SK-N-SH (cell line): ENCODE measurements around the gene CHST11. TPM values are rescaled to one million over a fixed set of nuclear protein-coding genes. Genes with fewer than 3 reads are reported as not detected.

Experiments
- CTCF ChIA-PET: fragments of 300-600, 350-600 bp; formaldehyde crosslinking; extraction: SDS; loops from one replicate; lab custom pipeline; 2021; lab: Yijun Ruan, JAX
- POLR2A ChIA-PET: fragments of 350-600 bp; sonication (Branson Sonifier 250); formaldehyde crosslinking; extraction: SDS; loops from one replicate; lab custom pipeline; 2020; ENCODE audit warnings: antibody characterized with exemption, inconsistent platforms; lab: Yijun Ruan, JAX
- DNase-seq: peaks from one replicate; pipeline ENCODE4 v3.0.0; 2012
- H2AFZ ChIP-seq: fragments of 200-600 bp; sonication (generic); 2 replicates; pipeline ENCODE4 v1.8.1; 2016; ENCODE audit warnings: antibody characterized with exemption, mild to moderate bottlenecking, low read depth
- H3F3A ChIP-seq: fragments of 200-600 bp; sonication (generic); replicated peaks from 2 replicates; pipeline ENCODE3; 2016; ENCODE audit warnings: antibody characterized with exemption, mild to moderate bottlenecking; ENCODE audit not compliant: insufficient read depth
- H3K27ac ChIP-seq, 2 experiments: fragments of 200-500 bp in 1 of 2; fragments of 200-600 bp in 1 of 2; sonication (Bioruptor generic) in 1 of 2; sonication (generic), shearing (Covaris generic) in 1 of 2; 2 replicates each; pipeline versions ENCODE4 v1.5.1 to v1.6.1; 2014 to 2016; ENCODE audit warnings: low read depth in 2 of 2, inconsistent platforms in 1 of 2, low read length in 1 of 2, mild to moderate bottlenecking in 1 of 2, mixed read lengths in 1 of 2
- H3K27me3 ChIP-seq: fragments of 200-600 bp; sonication (generic), shearing (Covaris generic); 2 replicates; pipeline ENCODE4 v1.6.1; 2016; ENCODE audit warnings: mixed run types; ENCODE audit not compliant: insufficient read depth
- H3K36me3 ChIP-seq, 2 experiments: fragments of 200-500 bp in 1 of 2; fragments of 200-600 bp in 1 of 2; sonication (Bioruptor generic) in 1 of 2; sonication (generic) in 1 of 2; replicated peaks in 1 of 2; 2 replicates each; pipeline versions ENCODE3 to v1.5.1; 2014 to 2016; ENCODE audit warnings: low read length in 1 of 2, mild to moderate bottlenecking in 1 of 2; ENCODE audit not compliant: insufficient read depth in 2 of 2, control insufficient read depth in 1 of 2
- H3K4me1 ChIP-seq, 2 experiments: fragments of 200-500 bp in 1 of 2; fragments of 200-600 bp in 1 of 2; sonication (Bioruptor generic) in 1 of 2; sonication (generic), shearing (Covaris generic) in 1 of 2; 2 replicates each; pipeline versions ENCODE4 v1.5.1 to v1.6.1; 2014 to 2016; ENCODE audit warnings: low read depth in 1 of 2, low read length in 1 of 2, mixed run types in 1 of 2; ENCODE audit not compliant: insufficient read depth in 2 of 2, control insufficient read depth in 1 of 2
- H3K4me2 ChIP-seq: fragments of 200-600 bp; sonication (generic), shearing (Covaris generic); 2 replicates; pipeline ENCODE4 v1.6.1; 2017; ENCODE audit warnings: mixed run types
- H3K4me3 ChIP-seq, 2 experiments: fragments of 200-500 bp in 1 of 2; fragments of 200-600 bp in 1 of 2; sonication (Bioruptor generic) in 1 of 2; sonication (generic), shearing (Covaris generic) in 1 of 2; 2 replicates each; pipeline versions ENCODE4 v1.5.1 to v1.8.1; 2014 to 2016; ENCODE audit warnings: low read depth in 2 of 2, inconsistent platforms in 1 of 2, low read length in 1 of 2, mild to moderate bottlenecking in 1 of 2, mixed read lengths in 1 of 2, moderate library complexity in 1 of 2
- H3K79me2 ChIP-seq: fragments of 200-600 bp; sonication (generic); 2 replicates; pipeline ENCODE4 v1.8.1; 2017; ENCODE audit warnings: mild to moderate bottlenecking; ENCODE audit not compliant: insufficient read depth
- H3K9ac ChIP-seq: fragments of 200-600 bp; sonication (generic); 2 replicates; pipeline ENCODE4 v1.6.1; 2017; ENCODE audit warnings: mixed run types
- H3K9me2 ChIP-seq: fragments of 200-600 bp; sonication (generic); 2 replicates; pipeline ENCODE4 v1.6.1; 2017; ENCODE audit warnings: mixed run types
- H3K9me3 ChIP-seq: fragments of 200-600 bp; sonication (generic); 2 replicates; pipeline ENCODE4 v1.6.1; 2017; ENCODE audit warnings: mixed run types, mild to moderate bottlenecking, moderate library complexity
- H4K20me1 ChIP-seq: fragments of 200-600 bp; sonication (generic); 2 replicates; pipeline ENCODE4 v1.6.1; 2017; ENCODE audit warnings: mild to moderate bottlenecking, mixed run types; ENCODE audit not compliant: insufficient read depth
- CHD2 ChIP-seq: fragments of 150-350 bp; IDR thresholded peaks from 2 replicates; pipeline ENCODE4 v1.6.1; 2018; ENCODE audit warnings: low read length; ENCODE audit not compliant: partially characterized antibody
- ELF1 ChIP-seq: IDR thresholded peaks from 2 replicates; pipeline ENCODE4 v1.4.0; 2012
- EP300 ChIP-seq, 2 experiments: IDR thresholded peaks; 2 replicates each; pipeline versions ENCODE4 v1.4.0 to v1.6.1; 2012; ENCODE audit warnings: borderline replicate concordance in 1 of 2, low read depth in 1 of 2, low read length in 1 of 2
- EZH2phosphoT487 ChIP-seq: fragments of 200-600 bp; sonication (generic); IDR thresholded peaks from 2 replicates; pipeline ENCODE4 v1.6.1; 2017; ENCODE audit warnings: low read depth, mixed run types, mild to moderate bottlenecking, antibody characterized with exemption, moderate library complexity, borderline replicate concordance
- JUND ChIP-seq: IDR thresholded peaks from 2 replicates; pipeline ENCODE4 v1.4.0; 2012
- MEF2A ChIP-seq: IDR thresholded peaks from 2 replicates; pipeline ENCODE4 v1.4.0; 2012; ENCODE audit warnings: low read depth, borderline replicate concordance
- MXI1 ChIP-seq: IDR thresholded peaks from 2 replicates; pipeline ENCODE4 v1.6.1; 2012; ENCODE audit warnings: mild to moderate bottlenecking, low read depth, low read length, improper control_type of control experiment
- NRF1 ChIP-seq: IDR thresholded peaks from 2 replicates; pipeline ENCODE4 v1.6.1; 2012; ENCODE audit warnings: low read depth, mild to moderate bottlenecking, low read length
- POLR2AphosphoS5 ChIP-seq: IDR thresholded peaks from 2 replicates; pipeline ENCODE4 v1.6.1; 2012; ENCODE audit warnings: low read depth, low read length
- RFX5 ChIP-seq: IDR thresholded peaks from 2 replicates; pipeline ENCODE4 v1.6.1; 2012; ENCODE audit warnings: mild to moderate bottlenecking, improper control_type of control experiment, low read length
- RXRA ChIP-seq: IDR thresholded peaks from 2 replicates; pipeline ENCODE4 v1.4.0; 2012; ENCODE audit warnings: low read depth, mild to moderate bottlenecking, borderline replicate concordance
- SIN3A ChIP-seq: IDR thresholded peaks from 2 replicates; pipeline ENCODE4 v1.6.1; 2012; ENCODE audit warnings: low read depth, mild to moderate bottlenecking, low read length, moderate library complexity, borderline replicate concordance
- TEAD4 ChIP-seq: IDR thresholded peaks from 2 replicates; pipeline ENCODE4 v1.4.0; 2012; ENCODE audit warnings: mild to moderate bottlenecking, borderline replicate concordance; ENCODE audit not compliant: insufficient read depth
- WGBS: methylation state at CpG from one replicate; pipeline ENCODE4 v1.1.6; 2017; ENCODE audit warnings: low lambda C conversion rate; 5-methylcytosine and 5-hydroxymethylcytosine counted together
- polyA plus RNA-seq, 3 experiments: library from polyadenylated mRNA; depleted of rRNA; stranded (reverse); fragments of >200 nt; gene quantifications; 2 replicates each; pipeline ENCODE4 v1.2.3, GENCODE V29; 2012
- TF ChIP-seq, protein P1 (sequence below): IDR thresholded peaks from 2 replicates; pipeline ENCODE4 v1.4.0; 2012; ENCODE audit warnings: low read depth, borderline replicate concordance
- TF ChIP-seq, protein P2 (sequence below): IDR thresholded peaks from 2 replicates; pipeline ENCODE4; 2012
- TF ChIP-seq, protein P3 (sequence below): fragments of 150-350 bp; IDR thresholded peaks from 2 replicates; pipeline ENCODE4 v1.6.1; 2016; ENCODE audit warnings: mild to moderate bottlenecking, low read depth, low read length
- TF ChIP-seq, protein P4 (sequence below): fragments of 200-600 bp; sonication (generic); IDR thresholded peaks from 2 replicates; pipeline ENCODE4 v1.6.1; 2017; ENCODE audit warnings: antibody characterized with exemption, mild to moderate bottlenecking, moderate library complexity
- TF ChIP-seq, protein P5 (sequence below): IDR thresholded peaks from 2 replicates; pipeline ENCODE4 v1.4.0; 2012; ENCODE audit warnings: low read depth, borderline replicate concordance

Gene CHST11
- polyA plus RNA-seq, 1 of the 3 experiments (the other 2 are of a cell fraction): 18.6 TPM

DNA sequence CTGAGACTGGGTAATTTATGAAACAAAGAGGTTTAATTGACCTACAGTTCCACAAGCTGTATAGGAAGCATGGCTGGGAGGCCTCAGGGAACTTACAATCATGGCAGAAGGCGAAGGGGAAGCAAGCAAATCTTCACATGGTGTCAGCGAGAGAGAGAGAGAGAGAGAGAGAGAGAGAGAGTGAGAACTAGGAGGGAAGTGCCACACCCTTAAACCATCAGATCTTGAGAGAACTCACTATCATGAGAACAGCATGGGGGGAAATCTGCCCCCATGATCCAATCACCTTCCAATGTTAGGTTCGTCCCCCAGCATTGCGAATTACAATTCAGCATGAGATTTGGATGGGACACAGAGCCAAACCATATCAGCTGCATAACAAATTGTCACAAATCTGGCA is 96.7 kb downstream of the CHST11 start:
- Histone ChIP-seq H3K9ac (no peak overlapping the region), H3K4me1 (peaks cover 0 to 6% of the 10 kb centered on the region in 2 experiments; a peak in 1 of 4 replicates), H3K9me3 (no peaks in the 10 kb centered on the region), H3F3A (no peaks in the 10 kb centered on the region), H4K20me1 (no peaks in the 10 kb centered on the region), H3K36me3 (no peaks in the 10 kb centered on the region), H3K27ac (no peak overlapping the region), H2AFZ (no peak overlapping the region), H3K27me3 (no peaks in the 10 kb centered on the region), H3K4me3 (no peak overlapping the region), H3K4me2 (no peak overlapping the region), H3K9me2 (no peaks in the 10 kb centered on the region), H3K79me2 (no peaks in the 10 kb centered on the region)
- ChIA-PET POLR2A (no interaction called here), CTCF (interaction anchor here (1.0 kb wide), 1 partner anchor 9 kb away, joined by 3 read pairs; no protein-coding TSS in a partner anchor)
- no peak for TF ChIP-seq CHD2
- TF ChIP-seq MXI1: no peak
- TF ChIP-seq, protein P1, sequence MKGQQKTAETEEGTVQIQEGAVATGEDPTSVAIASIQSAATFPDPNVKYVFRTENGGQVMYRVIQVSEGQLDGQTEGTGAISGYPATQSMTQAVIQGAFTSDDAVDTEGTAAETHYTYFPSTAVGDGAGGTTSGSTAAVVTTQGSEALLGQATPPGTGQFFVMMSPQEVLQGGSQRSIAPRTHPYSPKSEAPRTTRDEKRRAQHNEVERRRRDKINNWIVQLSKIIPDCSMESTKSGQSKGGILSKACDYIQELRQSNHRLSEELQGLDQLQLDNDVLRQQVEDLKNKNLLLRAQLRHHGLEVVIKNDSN: no peak
- TF ChIP-seq EP300 (IDR thresholded peaks at IDR 0.05; ENCODE audit: borderline replicate concordance in 1 of 2, low read depth in 1 of 2, low read length in 1 of 2): no peak
- TF ChIP-seq, protein P2, sequence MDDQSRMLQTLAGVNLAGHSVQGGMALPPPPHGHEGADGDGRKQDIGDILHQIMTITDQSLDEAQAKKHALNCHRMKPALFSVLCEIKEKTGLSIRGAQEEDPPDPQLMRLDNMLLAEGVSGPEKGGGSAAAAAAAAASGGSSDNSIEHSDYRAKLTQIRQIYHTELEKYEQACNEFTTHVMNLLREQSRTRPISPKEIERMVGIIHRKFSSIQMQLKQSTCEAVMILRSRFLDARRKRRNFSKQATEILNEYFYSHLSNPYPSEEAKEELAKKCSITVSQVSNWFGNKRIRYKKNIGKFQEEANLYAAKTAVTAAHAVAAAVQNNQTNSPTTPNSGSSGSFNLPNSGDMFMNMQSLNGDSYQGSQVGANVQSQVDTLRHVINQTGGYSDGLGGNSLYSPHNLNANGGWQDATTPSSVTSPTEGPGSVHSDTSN: no peak
- TF ChIP-seq JUND: no peak
- no peak for TF ChIP-seq NRF1
- TF ChIP-seq, protein P3, sequence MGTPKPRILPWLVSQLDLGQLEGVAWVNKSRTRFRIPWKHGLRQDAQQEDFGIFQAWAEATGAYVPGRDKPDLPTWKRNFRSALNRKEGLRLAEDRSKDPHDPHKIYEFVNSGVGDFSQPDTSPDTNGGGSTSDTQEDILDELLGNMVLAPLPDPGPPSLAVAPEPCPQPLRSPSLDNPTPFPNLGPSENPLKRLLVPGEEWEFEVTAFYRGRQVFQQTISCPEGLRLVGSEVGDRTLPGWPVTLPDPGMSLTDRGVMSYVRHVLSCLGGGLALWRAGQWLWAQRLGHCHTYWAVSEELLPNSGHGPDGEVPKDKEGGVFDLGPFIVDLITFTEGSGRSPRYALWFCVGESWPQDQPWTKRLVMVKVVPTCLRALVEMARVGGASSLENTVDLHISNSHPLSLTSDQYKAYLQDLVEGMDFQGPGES: no peak
- TF ChIP-seq ELF1: no peak
- TF ChIP-seq, protein P4, sequence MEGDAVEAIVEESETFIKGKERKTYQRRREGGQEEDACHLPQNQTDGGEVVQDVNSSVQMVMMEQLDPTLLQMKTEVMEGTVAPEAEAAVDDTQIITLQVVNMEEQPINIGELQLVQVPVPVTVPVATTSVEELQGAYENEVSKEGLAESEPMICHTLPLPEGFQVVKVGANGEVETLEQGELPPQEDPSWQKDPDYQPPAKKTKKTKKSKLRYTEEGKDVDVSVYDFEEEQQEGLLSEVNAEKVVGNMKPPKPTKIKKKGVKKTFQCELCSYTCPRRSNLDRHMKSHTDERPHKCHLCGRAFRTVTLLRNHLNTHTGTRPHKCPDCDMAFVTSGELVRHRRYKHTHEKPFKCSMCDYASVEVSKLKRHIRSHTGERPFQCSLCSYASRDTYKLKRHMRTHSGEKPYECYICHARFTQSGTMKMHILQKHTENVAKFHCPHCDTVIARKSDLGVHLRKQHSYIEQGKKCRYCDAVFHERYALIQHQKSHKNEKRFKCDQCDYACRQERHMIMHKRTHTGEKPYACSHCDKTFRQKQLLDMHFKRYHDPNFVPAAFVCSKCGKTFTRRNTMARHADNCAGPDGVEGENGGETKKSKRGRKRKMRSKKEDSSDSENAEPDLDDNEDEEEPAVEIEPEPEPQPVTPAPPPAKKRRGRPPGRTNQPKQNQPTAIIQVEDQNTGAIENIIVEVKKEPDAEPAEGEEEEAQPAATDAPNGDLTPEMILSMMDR: no peak
- TF ChIP-seq EZH2phosphoT487: no peak
- no peak for TF ChIP-seq MEF2A
- TF ChIP-seq POLR2AphosphoS5: no peak
- TF ChIP-seq RXRA: no peak
- TF ChIP-seq, protein P5, sequence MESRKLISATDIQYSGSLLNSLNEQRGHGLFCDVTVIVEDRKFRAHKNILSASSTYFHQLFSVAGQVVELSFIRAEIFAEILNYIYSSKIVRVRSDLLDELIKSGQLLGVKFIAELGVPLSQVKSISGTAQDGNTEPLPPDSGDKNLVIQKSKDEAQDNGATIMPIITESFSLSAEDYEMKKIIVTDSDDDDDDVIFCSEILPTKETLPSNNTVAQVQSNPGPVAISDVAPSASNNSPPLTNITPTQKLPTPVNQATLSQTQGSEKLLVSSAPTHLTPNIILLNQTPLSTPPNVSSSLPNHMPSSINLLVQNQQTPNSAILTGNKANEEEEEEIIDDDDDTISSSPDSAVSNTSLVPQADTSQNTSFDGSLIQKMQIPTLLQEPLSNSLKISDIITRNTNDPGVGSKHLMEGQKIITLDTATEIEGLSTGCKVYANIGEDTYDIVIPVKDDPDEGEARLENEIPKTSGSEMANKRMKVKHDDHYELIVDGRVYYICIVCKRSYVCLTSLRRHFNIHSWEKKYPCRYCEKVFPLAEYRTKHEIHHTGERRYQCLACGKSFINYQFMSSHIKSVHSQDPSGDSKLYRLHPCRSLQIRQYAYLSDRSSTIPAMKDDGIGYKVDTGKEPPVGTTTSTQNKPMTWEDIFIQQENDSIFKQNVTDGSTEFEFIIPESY: no peak
- TF ChIP-seq RFX5: no peak
- TF ChIP-seq TEAD4: no peak
- TF ChIP-seq SIN3A: no peak
- WGBS: 91% methylated on average over 4 of the region's 4 CpGs
- no peak for DNase-seq
